Activated CD4-positive, alpha-beta memory T cell treated with anti-CD3 and anti-CD28 coated beads for 36 hours (primary cell): ENCODE data around the gene DPH2. TPM values are rescaled to one million over a fixed set of nuclear protein-coding genes. Genes with fewer than 3 reads are reported as not detected.

Experiments
- CTCF ChIA-PET: fragments of 350-600 bp; sonication (Branson Sonifier 250); formaldehyde crosslinking; loops from one replicate; lab custom pipeline; 2021; ENCODE audit warnings: antibody characterized with exemption, inconsistent platforms; lab: Charles Lee
- POLR2A ChIA-PET: fragments of 350-600 bp; sonication (Branson Sonifier 250); formaldehyde crosslinking; loops from one replicate; lab custom pipeline; 2021; ENCODE audit warnings: antibody characterized with exemption; lab: Charles Lee
- DNase-seq: peaks from one replicate; pipeline ENCODE4 v3.0.0-alpha.2; 2020
- H3K27ac Mint-ChIP-seq: one replicate; pipeline ENCODE4 v1.8.0; 2021; ENCODE audit warnings: mixed read lengths
- H3K27me3 Mint-ChIP-seq: one replicate; pipeline ENCODE4 v1.8.0; 2021; ENCODE audit warnings: mixed read lengths
- H3K36me3 Mint-ChIP-seq: one replicate; pipeline ENCODE4 v1.8.0; 2021; ENCODE audit warnings: mixed read lengths
- H3K4me1 Mint-ChIP-seq: one replicate; pipeline ENCODE4 v1.8.0; 2021; ENCODE audit warnings: low read depth, mixed read lengths
- H3K4me3 Mint-ChIP-seq: one replicate; pipeline ENCODE4 v1.8.0; 2021; ENCODE audit warnings: mild to moderate bottlenecking, mixed read lengths
- H3K9me3 Mint-ChIP-seq: one replicate; pipeline ENCODE4 v1.8.0; 2021; ENCODE audit warnings: mixed read lengths
- intact Hi-C: fragments of 100-400 bp; cut with micrococcal nuclease; formaldehyde crosslinking; loops from one replicate; pipeline ENCODE4 v1.15.1; 2023
- total RNA-seq, 2 experiments: library from RNA; stranded (reverse); gene quantifications; one replicate each; pipeline ENCODE4 v1.2.3, GENCODE V29; 2021

The DPH2 gene
- total RNA-seq, 2 experiments from 2014 or later, result 24.8 to 26.9 TPM

GRCh38 chr1:43986712-43987111 is 16.9 kb downstream of the DPH2 start:
- H3K4me3 Mint-ChIP-seq, result no peak overlapping the region
- CTCF ChIA-PET, result interaction anchor here (1.3 kb wide), 1 partner anchor 62 kb away, joined by 6 read pairs; no protein-coding TSS in a partner anchor
- no peak overlapping the region for H3K27ac Mint-ChIP-seq
- H3K27me3 Mint-ChIP-seq, result no peaks in the 10 kb centered on the region
- no peaks in the 10 kb centered on the region for H3K9me3 Mint-ChIP-seq
- H3K36me3 Mint-ChIP-seq, result peaks cover 11% of the 10 kb centered on the region
- intact Hi-C loops, result no loop called here
- POLR2A ChIA-PET, result no interaction called here
- DNase-seq, result no peak
- peaks cover 5% of the 10 kb centered on the region for H3K4me1 Mint-ChIP-seq

- no peak for DNase-seq
- CTCF ChIA-PET, result interaction anchor here (1.3 kb wide), 2 partner anchors 49 to 61 kb away, joined by 5 to 6 read pairs; no protein-coding TSS in a partner anchor
- Mint-ChIP-seq H3K36me3 (peaks cover 11% of the 10 kb centered on the region), H3K27me3 (no peaks in the 10 kb centered on the region), H3K27ac (no peak overlapping the region), H3K4me3 (no peak overlapping the region), H3K9me3 (no peaks in the 10 kb centered on the region), H3K4me1 (peaks cover 7% of the 10 kb centered on the region)
- POLR2A ChIA-PET, result no interaction called here
- intact Hi-C loops, result no loop called here
Measured at GRCh38 chr1:43987159-43987902, 17.5 kb downstream of the DPH2 start.

GRCh38 chr1:43990271-43991199 is 20.7 kb downstream of the DPH2 start:
- DNase-seq, result peak; percentile 15
- ChIA-PET POLR2A (interaction anchor here (1.4 kb wide), 2 partner anchors 9 to 16 kb away, joined by 3 read pairs; partner anchors contain the start of gene ATP6V0B), CTCF (interaction anchor here (0.6 to 3.8 kb wide), 5 partner anchors 14 to 227 kb away, joined by 3 to 23 read pairs (median 4); no protein-coding TSS in a partner anchor)
- intact Hi-C loops, result loop anchor here (5.0 kb wide), 1 partner anchor 42 kb away; the partner anchor contains the start of gene SLC6A9
- H3K4me3 Mint-ChIP-seq, result peak overlapping the region; percentile 86
- H3K36me3 Mint-ChIP-seq, result peaks cover 4% of the 10 kb centered on the region
- no peak overlapping the region for H3K27ac Mint-ChIP-seq
- no peaks in the 10 kb centered on the region for H3K27me3 Mint-ChIP-seq
- H3K4me1 Mint-ChIP-seq, result peaks cover 11% of the 10 kb centered on the region
- H3K9me3 Mint-ChIP-seq, result no peaks in the 10 kb centered on the region

GRCh38 chr1:43991200-43991475 is 21.3 kb downstream of the DPH2 start:
- H3K27ac Mint-ChIP-seq, result no peak overlapping the region
- DNase-seq, result no peak
- POLR2A ChIA-PET, result interaction anchor here (1.4 kb wide), 2 partner anchors 8 to 16 kb away, joined by 3 read pairs; partner anchors contain the start of gene ATP6V0B
- CTCF ChIA-PET, result interaction anchor here (1.2 to 3.8 kb wide), 2 partner anchors 14 to 56 kb away, joined by 4 to 23 read pairs; no protein-coding TSS in a partner anchor
- H3K9me3 Mint-ChIP-seq, result no peaks in the 10 kb centered on the region
- peaks cover 2% of the 10 kb centered on the region for H3K36me3 Mint-ChIP-seq
- intact Hi-C loops, result loop anchor here (5.0 kb wide), 1 partner anchor 41 kb away; the partner anchor contains the start of gene SLC6A9
- H3K4me3 Mint-ChIP-seq, result peak overlapping the region; percentile 86
- H3K27me3 Mint-ChIP-seq, result no peaks in the 10 kb centered on the region
- peaks cover 11% of the 10 kb centered on the region for H3K4me1 Mint-ChIP-seq

GRCh38 chr1:43991476-43992231 is 21.8 kb downstream of the DPH2 start, which contains the start of gene CCDC24:
Gene CCDC24 (plus strand): TSS chr1:43991599. CDS start chr1:43991879, 280 bp downstream.
- intact Hi-C loops, result loop anchor here (5.0 kb wide), 1 partner anchor 41 kb away; the partner anchor contains the start of gene SLC6A9
- H3K36me3 Mint-ChIP-seq, result no peaks in the 10 kb centered on the region
- H3K27me3 Mint-ChIP-seq, result no peaks in the 10 kb centered on the region
- ChIA-PET POLR2A (interaction anchor here (1.2 kb wide), 1 partner anchor 17 kb away, joined by 7 read pairs; the partner anchor contains the start of gene ATP6V0B), CTCF (interaction anchor here (0.7 to 3.8 kb wide), 4 partner anchors 14 to 56 kb away, joined by 3 to 23 read pairs (median 12); no protein-coding TSS in a partner anchor)
- peak within 1 kb of the TSS; percentile 86 for H3K4me3 Mint-ChIP-seq
- peaks cover 11% of the 10 kb centered on the region for H3K4me1 Mint-ChIP-seq
- peak within 1 kb of the TSS; percentile 56 for H3K27ac Mint-ChIP-seq
- no peaks in the 10 kb centered on the region for H3K9me3 Mint-ChIP-seq
- peak; percentile 84 for DNase-seq

GRCh38 chr1:43992232-43992995 is 22.6 kb downstream of the DPH2 start:
- Mint-ChIP-seq H3K9me3 (no peaks in the 10 kb centered on the region), H3K36me3 (no peaks in the 10 kb centered on the region), H3K4me3 (peak overlapping the region; percentile 86), H3K4me1 (peaks cover 11% of the 10 kb centered on the region), H3K27me3 (no peaks in the 10 kb centered on the region), H3K27ac (no peak overlapping the region)
- CTCF ChIA-PET, result interaction anchor here (0.7 to 3.8 kb wide), 5 partner anchors 10 to 55 kb away, joined by 3 to 23 read pairs (median 9); no protein-coding TSS in a partner anchor
- no peak for DNase-seq
- intact Hi-C loops, result loop anchor here (5.0 kb wide), 1 partner anchor 40 kb away; the partner anchor contains the start of gene SLC6A9
- POLR2A ChIA-PET, result interaction anchor here (1.2 kb wide), 1 partner anchor 18 kb away, joined by 7 read pairs; the partner anchor contains the start of gene ATP6V0B

- H3K4me3 Mint-ChIP-seq, result peak overlapping the region; percentile 86
- no peak overlapping the region for H3K27ac Mint-ChIP-seq
- ChIA-PET CTCF (interaction anchor here (2.0 to 3.8 kb wide), 3 partner anchors 12 to 54 kb away, joined by 9 to 23 read pairs (median 16); no protein-coding TSS in a partner anchor), POLR2A (no interaction called here)
- no peaks in the 10 kb centered on the region for H3K9me3 Mint-ChIP-seq
- intact Hi-C loops, result loop anchor here (5.0 kb wide), 1 partner anchor 39 kb away; the partner anchor contains the start of gene SLC6A9
- peaks cover 11% of the 10 kb centered on the region for H3K4me1 Mint-ChIP-seq
- H3K36me3 Mint-ChIP-seq, result no peaks in the 10 kb centered on the region
- H3K27me3 Mint-ChIP-seq, result no peaks in the 10 kb centered on the region
- DNase-seq, result no peak
Measured at GRCh38 chr1:43993206-43993914, 23.6 kb downstream of the DPH2 start.

GRCh38 chr1:43994071-43994470 is 24.3 kb downstream of the DPH2 start:
- intact Hi-C loops, result loop anchor here (5.0 kb wide), 1 partner anchor 38 kb away; the partner anchor contains the start of gene SLC6A9
- no peaks in the 10 kb centered on the region for H3K36me3 Mint-ChIP-seq
- CTCF ChIA-PET, result interaction anchor here (2.9 to 3.8 kb wide), 2 partner anchors 42 to 53 kb away, joined by 16 to 23 read pairs; no protein-coding TSS in a partner anchor
- H3K4me3 Mint-ChIP-seq, result no peak overlapping the region
- POLR2A ChIA-PET, result no interaction called here
- H3K4me1 Mint-ChIP-seq, result peaks cover 11% of the 10 kb centered on the region
- no peaks in the 10 kb centered on the region for H3K27me3 Mint-ChIP-seq
- no peak overlapping the region for H3K27ac Mint-ChIP-seq
- H3K9me3 Mint-ChIP-seq, result no peaks in the 10 kb centered on the region
- DNase-seq, result no peak

- no peaks in the 10 kb centered on the region for H3K27me3 Mint-ChIP-seq
- no peaks in the 10 kb centered on the region for H3K36me3 Mint-ChIP-seq
- no peak overlapping the region for H3K27ac Mint-ChIP-seq
- intact Hi-C loops, result loop anchor here (5.0 kb wide), 1 partner anchor 37 kb away; the partner anchor contains the start of gene SLC6A9
- H3K4me1 Mint-ChIP-seq, result peaks cover 11% of the 10 kb centered on the region
- no peaks in the 10 kb centered on the region for H3K9me3 Mint-ChIP-seq
- DNase-seq, result peak; percentile 31
- H3K4me3 Mint-ChIP-seq, result no peak overlapping the region
- ChIA-PET CTCF (interaction anchor here (3.8 kb wide), 1 partner anchor 52 kb away, joined by 23 read pairs; no protein-coding TSS in a partner anchor), POLR2A (no interaction called here)
Measured at GRCh38 chr1:43994794-43995790, 25.3 kb downstream of the DPH2 start.
